CD4-positive, alpha-beta memory T cell (primary cell): Measurements from ENCODE around the gene PPFIA4. TPM values are rescaled to one million over a fixed set of nuclear protein-coding genes. Genes with fewer than 3 reads are reported as not detected.

Experiments used
- CTCF ChIA-PET: fragments of 350-600 bp; sonication (Branson Sonifier 250); formaldehyde crosslinking; loops from one replicate; lab custom pipeline; 2021; ENCODE audit warnings: inconsistent platforms; ENCODE audit not compliant: partially characterized antibody; lab: Charles Lee
- POLR2A ChIA-PET: fragments of 350-600 bp; sonication (Branson Sonifier 250); formaldehyde crosslinking; loops from one replicate; lab custom pipeline; 2021; ENCODE audit not compliant: partially characterized antibody; lab: Charles Lee
- DNase-seq, 5 donors: peaks; one replicate each; pipeline versions ENCODE4 v3.0.0 to v3.0.0-alpha.2; 2020 to 2022; ENCODE audit warnings: mixed read lengths in 1 of 5
- H3K27ac ChIP-seq: one replicate; pipeline ENCODE4 v1.7.0; 2013; ENCODE audit warnings: low read depth, low read length
- H3K27me3 ChIP-seq: 2 replicates; pipeline ENCODE4 v1.7.0; 2013; ENCODE audit warnings: mild to moderate bottlenecking, low read length, moderate library complexity; ENCODE audit not compliant: insufficient read depth
- H3K36me3 ChIP-seq: 2 replicates; pipeline ENCODE4 v1.7.0; 2013; ENCODE audit warnings: mild to moderate bottlenecking, low read length, moderate library complexity; ENCODE audit not compliant: insufficient read depth
- H3K4me1 ChIP-seq: 2 replicates; pipeline ENCODE4 v1.7.0; 2013; ENCODE audit warnings: mild to moderate bottlenecking, low read length, moderate library complexity; ENCODE audit not compliant: insufficient read depth
- H3K4me3 ChIP-seq, 2 donors: one replicate each; pipeline ENCODE4 v1.7.0; 2013; ENCODE audit warnings: low read length in 2 of 2, mild to moderate bottlenecking in 1 of 2
- H3K9me3 ChIP-seq, 2 donors: one replicate each; pipeline ENCODE4 v1.7.0; 2013; ENCODE audit warnings: low read length in 2 of 2, control low read depth in 1 of 2; ENCODE audit not compliant: control insufficient read depth in 1 of 2
- H3K27ac Mint-ChIP-seq, 7 donors: one replicate each; pipeline ENCODE4 v1.8.0; 2020 to 2021; ENCODE audit warnings: mixed read lengths in 7 of 7, mild to moderate bottlenecking in 6 of 7, inconsistent platforms in 3 of 7, moderate library complexity in 3 of 7
- H3K27me3 Mint-ChIP-seq, 2 donors: one replicate each; pipeline ENCODE4 v1.8.0; 2020 to 2021; ENCODE audit warnings: mixed read lengths in 2 of 2
- H3K36me3 Mint-ChIP-seq, 2 donors: one replicate each; pipeline ENCODE4 v1.8.0; 2020 to 2021; ENCODE audit warnings: mixed read lengths in 2 of 2, inconsistent platforms in 1 of 2, mild to moderate bottlenecking in 1 of 2
- H3K4me1 Mint-ChIP-seq, 4 donors: one replicate each; pipeline ENCODE4 v1.8.0; 2020 to 2021; ENCODE audit warnings: mixed read lengths in 4 of 4, mild to moderate bottlenecking in 1 of 4
- H3K4me3 Mint-ChIP-seq, 8 donors: one replicate each; pipeline ENCODE4 v1.8.0; 2020 to 2021; ENCODE audit warnings: mixed read lengths in 8 of 8, mild to moderate bottlenecking in 7 of 8, moderate library complexity in 6 of 8, inconsistent platforms in 3 of 8
- H3K9me3 Mint-ChIP-seq, 8 donors: one replicate each; pipeline ENCODE4 v1.8.0; 2020 to 2021; ENCODE audit warnings: mixed read lengths in 8 of 8, mild to moderate bottlenecking in 5 of 8, inconsistent platforms in 3 of 8, moderate library complexity in 1 of 8
- intact Hi-C: fragments of 100-400 bp; cut with micrococcal nuclease; formaldehyde crosslinking; loops from one replicate; pipeline ENCODE4 v1.15.1; 2023
- polyA plus RNA-seq, 2 donors: library from polyadenylated mRNA; unstranded; fragments of 300-500 nt; fragmentation: Illumina TruSeq; gene quantifications; one replicate each; pipeline ENCODE4 v1.2.3, GENCODE V29; 2021
- total RNA-seq, 2 experiments: library from RNA; stranded (reverse); gene quantifications; one replicate each; pipeline ENCODE4 v1.2.3, GENCODE V29; 2021

PPFIA4 gene
- total and polyA plus RNA-seq, 4 experiments from 2014 or later: 1.4 to 1.5 TPM; not detected in 2

- Histone ChIP-seq H3K27ac (no peak overlapping the region), H3K9me3 (no peaks in the 10 kb centered on the region), H3K36me3 (no peaks in the 10 kb centered on the region), H3K4me3 (no peak overlapping the region), H3K4me1 (no peaks in the 10 kb centered on the region), H3K27me3 (no peaks in the 10 kb centered on the region)
- H3K27ac Mint-ChIP-seq: no peak overlapping the region
- intact Hi-C loops: no loop called here
- no peaks in the 10 kb centered on the region for H3K36me3 Mint-ChIP-seq
- H3K9me3 Mint-ChIP-seq: no peaks in the 10 kb centered on the region
- no peaks in the 10 kb centered on the region for H3K4me1 Mint-ChIP-seq
- ChIA-PET CTCF (interaction anchor here (0.6 to 4.8 kb wide), 2 partner anchors 19 to 280 kb away, joined by 3 to 18 read pairs; no protein-coding TSS in a partner anchor), POLR2A (no interaction called here)
- no peak for DNase-seq
- no peak overlapping the region for H3K4me3 Mint-ChIP-seq
- H3K27me3 Mint-ChIP-seq: peaks cover 12% of the 10 kb centered on the region in 2 donors
Observed at GRCh38 chr1:203058676-203058935, 32.3 kb downstream of the PPFIA4 start.

- H3K4me3 ChIP-seq: no peak overlapping the region
- no peaks in the 10 kb centered on the region for H3K9me3 ChIP-seq
- no peak overlapping the region for H3K4me3 Mint-ChIP-seq
- no peaks in the 10 kb centered on the region for H3K36me3 Mint-ChIP-seq
- H3K9me3 Mint-ChIP-seq: no peaks in the 10 kb centered on the region
- H3K4me1 Mint-ChIP-seq: no peaks in the 10 kb centered on the region
- ChIA-PET CTCF (interaction anchor here (4.8 kb wide), 1 partner anchor 20 kb away, joined by 18 read pairs; no protein-coding TSS in a partner anchor), POLR2A (interaction anchor here (0.7 kb wide), 1 partner anchor 10 kb away, joined by 3 read pairs; no protein-coding TSS in a partner anchor)
- intact Hi-C loops: no loop called here
- no peaks in the 10 kb centered on the region for H3K27me3 ChIP-seq
- no peak for DNase-seq
- no peaks in the 10 kb centered on the region for H3K4me1 ChIP-seq
- no peaks in the 10 kb centered on the region for H3K36me3 ChIP-seq
- H3K27ac ChIP-seq: no peak overlapping the region
- no peak overlapping the region for H3K27ac Mint-ChIP-seq
- H3K27me3 Mint-ChIP-seq: peaks cover 12% of the 10 kb centered on the region in 2 donors
Observed at GRCh38 chr1:203059485-203059884, 33.2 kb downstream of the PPFIA4 start.

DNA sequence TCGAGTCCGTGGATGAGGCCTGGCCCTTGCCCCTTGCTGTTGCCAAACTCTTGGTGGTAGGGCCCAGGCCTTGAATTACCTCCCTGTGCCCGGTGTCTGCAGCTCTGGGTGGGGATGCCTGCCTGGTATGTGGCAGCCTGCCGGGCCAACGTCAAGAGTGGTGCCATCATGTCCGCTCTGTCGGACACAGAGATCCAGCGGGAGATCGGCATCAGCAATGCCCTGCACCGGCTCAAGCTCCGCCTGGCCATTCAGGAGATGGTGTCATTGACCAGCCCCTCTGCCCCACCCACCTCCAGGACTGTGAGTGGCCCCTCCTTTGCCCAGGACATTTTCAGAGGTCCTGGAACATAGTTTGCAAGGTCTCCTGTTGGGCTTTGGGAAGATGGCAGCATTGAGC, 33.8 kb downstream of the PPFIA4 start:
- no peaks in the 10 kb centered on the region for H3K9me3 Mint-ChIP-seq
- H3K4me3 ChIP-seq: no peak overlapping the region
- CTCF ChIA-PET: no interaction called here
- H3K36me3 ChIP-seq: no peaks in the 10 kb centered on the region
- H3K4me3 Mint-ChIP-seq: no peak overlapping the region
- no peak overlapping the region for H3K27ac Mint-ChIP-seq
- no peaks in the 10 kb centered on the region for H3K4me1 ChIP-seq
- H3K4me1 Mint-ChIP-seq: no peaks in the 10 kb centered on the region
- H3K9me3 ChIP-seq: no peaks in the 10 kb centered on the region
- no peaks in the 10 kb centered on the region for H3K36me3 Mint-ChIP-seq
- H3K27ac ChIP-seq: no peak overlapping the region
- H3K27me3 Mint-ChIP-seq: peaks cover 12% of the 10 kb centered on the region in 2 donors
- H3K27me3 ChIP-seq: no peaks in the 10 kb centered on the region
- DNase-seq: no peak
- POLR2A ChIA-PET: no interaction called here
- intact Hi-C loops: no loop called here

DNA sequence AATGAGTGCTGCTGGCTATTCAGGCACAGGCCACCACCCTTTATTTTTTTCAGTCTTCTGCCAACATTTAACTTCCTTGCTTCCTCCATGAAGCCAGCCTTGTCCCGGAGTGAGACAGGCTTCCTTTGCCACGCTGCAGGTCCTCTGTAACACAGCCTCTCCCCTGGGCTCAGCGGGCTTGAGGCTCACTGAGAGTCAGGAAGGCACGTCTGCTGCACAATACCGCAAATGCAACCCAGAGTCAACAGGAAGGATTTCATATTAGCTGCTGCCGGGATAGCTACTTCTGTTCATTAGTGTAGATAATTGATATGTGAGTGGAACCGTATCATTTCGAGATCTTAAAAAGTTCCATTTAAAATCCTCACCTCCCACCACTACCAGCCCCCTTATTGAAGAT, 37.0 kb downstream of the PPFIA4 start:
- intact Hi-C loops: no loop called here
- Mint-ChIP-seq H3K4me1 (no peaks in the 10 kb centered on the region), H3K4me3 (no peak overlapping the region), H3K27ac (no peak overlapping the region), H3K27me3 (peaks cover 5 to 8% of the 10 kb centered on the region in 2 donors), H3K36me3 (no peaks in the 10 kb centered on the region), H3K9me3 (no peaks in the 10 kb centered on the region)
- H3K4me3 ChIP-seq: no peak overlapping the region
- ChIA-PET POLR2A (no interaction called here), CTCF (interaction anchor here (3.5 kb wide), 1 partner anchor 24 kb away, joined by 13 read pairs; no protein-coding TSS in a partner anchor)
- no peaks in the 10 kb centered on the region for H3K36me3 ChIP-seq
- no peaks in the 10 kb centered on the region for H3K27me3 ChIP-seq
- no peaks in the 10 kb centered on the region for H3K9me3 ChIP-seq
- DNase-seq: no peak
- no peaks in the 10 kb centered on the region for H3K4me1 ChIP-seq
- no peak overlapping the region for H3K27ac ChIP-seq

GRCh38 chr1:203065191-203065590, 38.9 kb downstream of the PPFIA4 start:
- no peak for DNase-seq
- Histone ChIP-seq H3K9me3 (no peaks in the 10 kb centered on the region), H3K27ac (no peak overlapping the region), H3K4me3 (no peak overlapping the region), H3K4me1 (no peaks in the 10 kb centered on the region), H3K27me3 (no peaks in the 10 kb centered on the region), H3K36me3 (no peaks in the 10 kb centered on the region)
- CTCF ChIA-PET: no interaction called here
- H3K4me1 Mint-ChIP-seq: no peaks in the 10 kb centered on the region
- intact Hi-C loops: no loop called here
- peaks cover 3 to 5% of the 10 kb centered on the region in 2 donors for H3K27me3 Mint-ChIP-seq
- H3K27ac Mint-ChIP-seq: no peak overlapping the region
- POLR2A ChIA-PET: no interaction called here
- H3K9me3 Mint-ChIP-seq: no peaks in the 10 kb centered on the region
- H3K36me3 Mint-ChIP-seq: no peaks in the 10 kb centered on the region
- no peak overlapping the region for H3K4me3 Mint-ChIP-seq

GRCh38 chr1:203065986-203066385, 39.7 kb downstream of the PPFIA4 start:
- Mint-ChIP-seq H3K36me3 (no peaks in the 10 kb centered on the region), H3K27ac (no peak overlapping the region), H3K4me3 (no peak overlapping the region), H3K9me3 (no peaks in the 10 kb centered on the region), H3K4me1 (no peaks in the 10 kb centered on the region), H3K27me3 (peaks cover under 1 to 3% of the 10 kb centered on the region in 2 donors)
- no peak overlapping the region for H3K4me3 ChIP-seq
- ChIA-PET CTCF (interaction anchor here (1.4 kb wide), 1 partner anchor 12 kb away, joined by 3 read pairs; no protein-coding TSS in a partner anchor), POLR2A (no interaction called here)
- no peaks in the 10 kb centered on the region for H3K27me3 ChIP-seq
- H3K9me3 ChIP-seq: no peaks in the 10 kb centered on the region
- no peaks in the 10 kb centered on the region for H3K36me3 ChIP-seq
- no peaks in the 10 kb centered on the region for H3K4me1 ChIP-seq
- intact Hi-C loops: no loop called here
- DNase-seq: no peak
- no peak overlapping the region for H3K27ac ChIP-seq

DNA sequence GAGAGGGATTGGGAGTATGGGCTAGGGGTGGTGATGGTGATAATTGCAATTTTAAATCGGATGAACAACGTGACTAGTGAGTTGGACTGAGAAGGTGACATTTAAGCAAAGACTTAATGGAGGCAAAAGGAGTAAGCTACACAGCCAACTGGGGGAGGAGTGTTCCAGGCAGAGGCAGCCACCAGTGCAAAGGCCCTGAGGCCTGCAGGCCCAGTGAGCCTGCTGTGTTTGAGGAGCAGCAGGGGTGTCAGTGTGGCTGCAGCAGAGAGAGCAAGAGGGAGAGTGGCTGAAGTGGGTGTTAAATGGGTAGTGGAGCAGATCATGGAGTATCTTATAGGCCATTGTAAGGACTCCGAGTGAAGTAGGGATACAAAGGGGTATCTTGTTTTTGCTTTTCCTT, 40.7 kb downstream of the PPFIA4 start:
- H3K4me3 Mint-ChIP-seq: no peak overlapping the region
- POLR2A ChIA-PET: no interaction called here
- Histone ChIP-seq H3K27me3 (no peaks in the 10 kb centered on the region), H3K4me3 (no peak overlapping the region), H3K27ac (no peak overlapping the region), H3K9me3 (no peaks in the 10 kb centered on the region), H3K36me3 (no peaks in the 10 kb centered on the region), H3K4me1 (no peaks in the 10 kb centered on the region)
- CTCF ChIA-PET: interaction anchor here (1.4 kb wide), 1 partner anchor 13 kb away, joined by 3 read pairs; no protein-coding TSS in a partner anchor
- H3K36me3 Mint-ChIP-seq: no peaks in the 10 kb centered on the region
- H3K27ac Mint-ChIP-seq: no peak overlapping the region
- H3K9me3 Mint-ChIP-seq: no peaks in the 10 kb centered on the region
- no peaks in the 10 kb centered on the region for H3K4me1 Mint-ChIP-seq
- no peak for DNase-seq
- intact Hi-C loops: no loop called here
- peaks cover 2 to 5% of the 10 kb centered on the region in 2 donors for H3K27me3 Mint-ChIP-seq
